EL (cell line): ENCODE measurements around the gene FGFR3.
"Not testable (repeated sequence)": the region's sequence is repeated elsewhere in the genome, so short reads cannot be mapped to it uniquely, and the experiment has no call there.

Experiments
- DNase-seq: peaks from one replicate; pipeline ENCODE4 v3.0.0-alpha.2; 2016

FGFR3 gene

GRCh38 chr4:1843852-1844251 is 50.8 kb downstream of the FGFR3 start:
- DNase-seq: no peak

- not testable (repeated sequence) for DNase-seq
These were observed 51.5 kb downstream of the FGFR3 start for GRCh38 chr4:1844618-1845017.

- no peak for DNase-seq
These were observed 53.5 kb downstream of the FGFR3 start for GRCh38 chr4:1846580-1846979.

- DNase-seq: no peak
These were observed 57.2 kb downstream of the FGFR3 start for GRCh38 chr4:1850276-1850675.

- DNase-seq: no peak
These were observed 58.1 kb downstream of the FGFR3 start for GRCh38 chr4:1851160-1851559.

- peak; percentile 33 for DNase-seq
These were observed 58.7 kb downstream of the FGFR3 start for GRCh38 chr4:1851575-1852410.

GRCh38 chr4:1852904-1853623 is 60.0 kb downstream of the FGFR3 start:
- DNase-seq: no peak

- DNase-seq: no peak
These were observed 61.7 kb downstream of the FGFR3 start for GRCh38 chr4:1854752-1855151.

GRCh38 chr4:1855333-1856070 is 62.4 kb downstream of the FGFR3 start:
- DNase-seq: no peak

GRCh38 chr4:1856071-1856942 is 63.2 kb downstream of the FGFR3 start, which contains the start of gene LETM1:
Gene LETM1, minus strand, starts transcription at chr4:1856156. Its CDS starts 206 bp downstream, at chr4:1855950.
- DNase-seq: peak; percentile 88

- peak; percentile 34 for DNase-seq
These were observed 64.0 kb downstream of the FGFR3 start for GRCh38 chr4:1856943-1857699.

- DNase-seq: no peak
These were observed 64.8 kb downstream of the FGFR3 start for GRCh38 chr4:1857931-1858330.
